SK-N-SH (cell line): Measurements from ENCODE around the gene NUDT7.
A peak's percentile ranks its signal among the peaks of the same experiment; 100 is the strongest.

ENCODE experiments used
- JUND ChIP-seq: IDR thresholded peaks from 2 replicates; pipeline ENCODE4 v1.4.0; 2012
- NFIC ChIP-seq: IDR thresholded peaks from 2 replicates; pipeline ENCODE4 v1.4.0; 2012; ENCODE audit warnings: borderline replicate concordance
- RAD21 ChIP-seq: IDR thresholded peaks from 2 replicates; pipeline ENCODE4 v1.6.1; 2012; ENCODE audit warnings: mild to moderate bottlenecking, low read length
- SMC3 ChIP-seq: IDR thresholded peaks from 2 replicates; pipeline ENCODE4 v1.6.1; 2012; ENCODE audit warnings: low read depth, low read length, improper control_type of control experiment
- TF ChIP-seq, protein P1 (sequence below): fragments of 200-600 bp; sonication (generic); IDR thresholded peaks from 2 replicates; pipeline ENCODE4 v1.6.1; 2017; ENCODE audit warnings: antibody characterized with exemption, mild to moderate bottlenecking, moderate library complexity
- TF ChIP-seq, protein P2 (sequence below): IDR thresholded peaks from 2 replicates; pipeline ENCODE4 v1.4.0; 2012; ENCODE audit warnings: low read depth
- TF ChIP-seq, protein P3 (sequence below): IDR thresholded peaks from 2 replicates; pipeline ENCODE4; 2012

DNA sequence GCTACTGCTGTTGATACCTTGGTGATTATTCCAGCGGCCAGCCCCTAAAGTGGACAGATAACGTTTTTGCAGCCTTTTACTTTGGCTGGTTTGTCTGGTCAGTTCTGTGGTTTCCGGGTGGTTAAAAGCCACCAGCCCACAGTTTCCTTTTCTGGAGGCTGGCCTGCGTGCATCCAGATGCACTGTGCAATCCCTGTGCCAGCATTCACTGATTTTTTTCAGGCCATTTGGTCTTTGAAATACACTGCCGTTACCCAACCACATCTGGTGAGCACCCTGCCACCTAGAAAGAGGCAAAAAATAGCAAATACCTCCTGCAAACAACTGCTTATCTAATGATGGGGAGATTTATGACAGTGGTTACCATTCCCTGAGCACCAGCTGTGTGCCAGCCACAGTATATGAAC is 797 bp downstream of the NUDT7 start:
- TF ChIP-seq RAD21: 0 out of 2 replicates have a peak, but pooled peaks have one; percentile 17
- TF ChIP-seq, protein P1, sequence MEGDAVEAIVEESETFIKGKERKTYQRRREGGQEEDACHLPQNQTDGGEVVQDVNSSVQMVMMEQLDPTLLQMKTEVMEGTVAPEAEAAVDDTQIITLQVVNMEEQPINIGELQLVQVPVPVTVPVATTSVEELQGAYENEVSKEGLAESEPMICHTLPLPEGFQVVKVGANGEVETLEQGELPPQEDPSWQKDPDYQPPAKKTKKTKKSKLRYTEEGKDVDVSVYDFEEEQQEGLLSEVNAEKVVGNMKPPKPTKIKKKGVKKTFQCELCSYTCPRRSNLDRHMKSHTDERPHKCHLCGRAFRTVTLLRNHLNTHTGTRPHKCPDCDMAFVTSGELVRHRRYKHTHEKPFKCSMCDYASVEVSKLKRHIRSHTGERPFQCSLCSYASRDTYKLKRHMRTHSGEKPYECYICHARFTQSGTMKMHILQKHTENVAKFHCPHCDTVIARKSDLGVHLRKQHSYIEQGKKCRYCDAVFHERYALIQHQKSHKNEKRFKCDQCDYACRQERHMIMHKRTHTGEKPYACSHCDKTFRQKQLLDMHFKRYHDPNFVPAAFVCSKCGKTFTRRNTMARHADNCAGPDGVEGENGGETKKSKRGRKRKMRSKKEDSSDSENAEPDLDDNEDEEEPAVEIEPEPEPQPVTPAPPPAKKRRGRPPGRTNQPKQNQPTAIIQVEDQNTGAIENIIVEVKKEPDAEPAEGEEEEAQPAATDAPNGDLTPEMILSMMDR: no peak
- TF ChIP-seq NFIC: peak; percentile 61
- TF ChIP-seq, protein P2, sequence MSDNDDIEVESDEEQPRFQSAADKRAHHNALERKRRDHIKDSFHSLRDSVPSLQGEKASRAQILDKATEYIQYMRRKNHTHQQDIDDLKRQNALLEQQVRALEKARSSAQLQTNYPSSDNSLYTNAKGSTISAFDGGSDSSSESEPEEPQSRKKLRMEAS: no peak
- TF ChIP-seq JUND: peak; percentile 29; the same call in 1 of the 2 replicates
- no peak for TF ChIP-seq SMC3
- TF ChIP-seq, protein P3, sequence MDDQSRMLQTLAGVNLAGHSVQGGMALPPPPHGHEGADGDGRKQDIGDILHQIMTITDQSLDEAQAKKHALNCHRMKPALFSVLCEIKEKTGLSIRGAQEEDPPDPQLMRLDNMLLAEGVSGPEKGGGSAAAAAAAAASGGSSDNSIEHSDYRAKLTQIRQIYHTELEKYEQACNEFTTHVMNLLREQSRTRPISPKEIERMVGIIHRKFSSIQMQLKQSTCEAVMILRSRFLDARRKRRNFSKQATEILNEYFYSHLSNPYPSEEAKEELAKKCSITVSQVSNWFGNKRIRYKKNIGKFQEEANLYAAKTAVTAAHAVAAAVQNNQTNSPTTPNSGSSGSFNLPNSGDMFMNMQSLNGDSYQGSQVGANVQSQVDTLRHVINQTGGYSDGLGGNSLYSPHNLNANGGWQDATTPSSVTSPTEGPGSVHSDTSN: peak; percentile 69
